GM10266 (cell line): ENCODE measurements around the gene LANCL2.

Experiments
- DNase-seq: peaks from one replicate; pipeline ENCODE4 v3.0.0; 2012; ENCODE audit errors: extremely low spot score
- TF ChIP-seq, protein P1 (sequence below): IDR thresholded peaks from 2 replicates; pipeline ENCODE4 v1.5.1; 2012; ENCODE audit warnings: mild to moderate bottlenecking, low read depth; ENCODE audit not compliant: control insufficient read depth, insufficient read depth; ENCODE audit errors: missing control alignments

Gene LANCL2

DNA sequence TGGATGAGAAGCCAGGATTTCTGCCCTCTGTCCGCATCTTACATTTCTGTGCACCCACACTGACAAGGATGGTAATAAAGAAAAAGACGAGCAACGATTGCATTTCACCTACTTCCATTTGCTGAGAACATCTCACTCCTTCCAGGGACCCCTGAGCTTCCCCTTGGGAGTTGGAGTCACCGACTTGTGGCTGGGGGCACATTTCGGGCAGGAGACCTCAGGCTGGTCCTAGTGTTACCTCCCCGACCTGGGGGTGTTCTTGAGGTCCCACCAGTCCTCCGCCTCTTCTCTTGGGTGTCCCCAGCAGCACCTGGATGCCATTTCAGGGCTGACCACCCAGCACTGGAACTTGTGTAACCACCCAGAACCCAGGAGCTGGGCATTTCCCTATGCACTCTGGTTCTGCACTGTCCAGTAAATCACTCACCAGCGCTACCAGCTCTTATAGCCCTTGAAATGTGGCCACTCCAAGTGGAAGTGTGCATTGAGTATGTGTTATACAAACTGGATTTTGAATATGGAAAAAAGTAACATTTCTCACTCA, 84.9 kb downstream of the LANCL2 start:
- TF ChIP-seq, protein P1, sequence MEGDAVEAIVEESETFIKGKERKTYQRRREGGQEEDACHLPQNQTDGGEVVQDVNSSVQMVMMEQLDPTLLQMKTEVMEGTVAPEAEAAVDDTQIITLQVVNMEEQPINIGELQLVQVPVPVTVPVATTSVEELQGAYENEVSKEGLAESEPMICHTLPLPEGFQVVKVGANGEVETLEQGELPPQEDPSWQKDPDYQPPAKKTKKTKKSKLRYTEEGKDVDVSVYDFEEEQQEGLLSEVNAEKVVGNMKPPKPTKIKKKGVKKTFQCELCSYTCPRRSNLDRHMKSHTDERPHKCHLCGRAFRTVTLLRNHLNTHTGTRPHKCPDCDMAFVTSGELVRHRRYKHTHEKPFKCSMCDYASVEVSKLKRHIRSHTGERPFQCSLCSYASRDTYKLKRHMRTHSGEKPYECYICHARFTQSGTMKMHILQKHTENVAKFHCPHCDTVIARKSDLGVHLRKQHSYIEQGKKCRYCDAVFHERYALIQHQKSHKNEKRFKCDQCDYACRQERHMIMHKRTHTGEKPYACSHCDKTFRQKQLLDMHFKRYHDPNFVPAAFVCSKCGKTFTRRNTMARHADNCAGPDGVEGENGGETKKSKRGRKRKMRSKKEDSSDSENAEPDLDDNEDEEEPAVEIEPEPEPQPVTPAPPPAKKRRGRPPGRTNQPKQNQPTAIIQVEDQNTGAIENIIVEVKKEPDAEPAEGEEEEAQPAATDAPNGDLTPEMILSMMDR: no peak
- DNase-seq: no peak

DNA sequence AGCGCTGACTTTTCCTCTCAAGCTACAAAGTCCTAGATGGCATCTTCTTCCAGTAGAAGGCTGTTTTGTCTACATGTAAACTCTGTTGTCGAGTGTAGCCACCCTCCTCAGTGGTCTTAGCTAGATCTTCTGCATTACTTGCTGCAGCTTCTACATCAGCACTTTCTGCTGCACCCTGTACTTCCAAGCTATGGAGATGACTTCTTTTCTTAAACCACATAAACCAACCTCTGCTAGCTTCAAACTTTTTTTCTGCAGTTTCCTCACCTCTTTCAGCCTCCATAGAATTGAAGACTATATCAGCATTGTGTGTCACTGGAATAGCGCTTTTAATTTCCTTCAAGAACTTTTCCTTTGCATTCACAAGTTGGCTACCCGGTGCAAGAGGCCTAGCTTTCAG, 87.8 kb downstream of the LANCL2 start:
- DNase-seq: no peak

DNA sequence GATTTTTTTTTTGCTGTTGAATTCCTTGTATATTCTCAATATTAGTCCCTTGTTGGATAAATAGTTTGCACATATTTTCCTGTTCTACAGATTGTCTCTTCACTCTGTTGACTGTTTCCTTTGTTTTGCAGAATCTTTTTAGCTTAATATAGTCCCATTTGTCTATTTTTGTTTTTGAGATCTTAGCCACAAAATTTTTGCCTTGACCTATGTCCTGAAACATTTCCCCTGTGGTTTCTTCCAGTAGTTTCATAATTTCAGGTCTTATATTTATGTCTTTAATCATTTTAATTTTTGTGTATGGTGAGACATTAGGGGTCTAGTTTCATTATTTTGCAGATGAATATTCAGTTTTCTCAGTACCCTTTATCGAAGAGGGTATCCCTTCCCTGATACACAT, 92.7 kb downstream of the LANCL2 start:
- DNase-seq: no peak
- TF ChIP-seq, protein P1: no peak

More for the DNA sequence above, 87.8 kb downstream of the LANCL2 start:
- TF ChIP-seq, protein P1: no peak

DNA sequence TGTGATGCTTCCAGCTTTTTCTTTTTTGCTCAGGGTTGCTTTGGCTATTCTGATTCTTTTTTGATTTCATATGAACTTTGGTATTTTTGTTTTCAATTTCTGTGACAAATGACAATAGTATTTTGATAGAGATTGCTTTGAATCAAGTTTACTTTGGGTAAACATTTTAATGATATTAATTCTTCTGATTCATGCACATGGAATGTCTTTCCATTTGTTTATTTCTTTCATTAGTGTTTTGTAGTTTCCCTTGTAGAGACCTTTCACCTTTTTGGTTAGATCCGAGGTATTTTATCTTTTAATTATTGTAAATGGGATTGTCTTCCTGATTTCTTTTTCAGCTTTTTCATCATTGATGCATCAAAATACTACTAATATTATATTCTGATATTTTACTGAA, 93.2 kb downstream of the LANCL2 start:
- TF ChIP-seq, protein P1: no peak
- DNase-seq: no peak

DNA sequence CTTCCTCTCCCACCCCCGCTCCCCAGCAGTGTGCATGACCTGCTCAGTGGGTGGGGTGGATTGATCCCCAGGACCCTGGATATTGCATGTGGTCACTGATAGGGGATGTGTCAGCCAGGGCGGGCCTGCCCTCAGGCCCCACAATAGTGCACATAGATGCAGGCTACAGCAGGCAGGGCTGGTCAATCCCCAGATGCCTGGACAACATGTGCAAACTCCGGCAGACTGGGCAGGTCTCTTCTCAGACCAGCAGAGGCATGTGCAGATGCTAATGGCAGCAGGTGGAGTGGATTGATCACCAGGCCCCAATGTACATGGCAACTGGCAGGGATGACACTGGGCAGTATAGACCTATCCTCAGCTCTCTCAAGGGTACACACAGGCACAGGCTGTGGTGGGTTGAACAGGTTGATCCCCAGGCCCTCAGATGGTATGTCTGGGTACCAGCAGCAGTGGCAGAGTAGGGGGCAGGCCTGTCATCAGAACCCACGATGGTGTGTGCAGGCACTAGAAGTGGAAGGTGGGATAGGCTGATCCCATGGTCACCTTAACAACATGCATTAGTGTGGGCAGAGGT, 98.6 kb downstream of the LANCL2 start:
- DNase-seq: no peak
- TF ChIP-seq, protein P1: no peak

DNA sequence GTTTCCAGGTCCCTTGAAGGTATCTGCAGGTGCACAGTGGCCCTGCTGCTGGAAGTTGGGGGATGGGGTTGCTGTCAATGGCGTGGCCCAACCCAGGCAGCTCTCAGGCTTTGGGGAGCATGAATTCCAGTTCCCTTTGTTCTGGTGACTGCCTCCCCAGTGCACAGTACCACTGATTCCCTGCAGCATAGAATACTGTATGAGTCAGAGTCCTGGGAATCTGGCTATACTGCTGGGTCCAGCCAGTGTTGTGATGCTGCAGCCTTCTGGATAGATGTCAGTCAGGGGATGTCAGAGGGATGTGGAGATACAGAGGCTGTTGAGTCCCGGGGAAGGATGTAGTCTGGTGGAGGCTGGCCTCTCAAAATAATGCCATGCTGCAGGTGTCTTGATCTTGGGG, 99.3 kb downstream of the LANCL2 start:
- DNase-seq: no peak
- TF ChIP-seq, protein P1: no peak

DNA sequence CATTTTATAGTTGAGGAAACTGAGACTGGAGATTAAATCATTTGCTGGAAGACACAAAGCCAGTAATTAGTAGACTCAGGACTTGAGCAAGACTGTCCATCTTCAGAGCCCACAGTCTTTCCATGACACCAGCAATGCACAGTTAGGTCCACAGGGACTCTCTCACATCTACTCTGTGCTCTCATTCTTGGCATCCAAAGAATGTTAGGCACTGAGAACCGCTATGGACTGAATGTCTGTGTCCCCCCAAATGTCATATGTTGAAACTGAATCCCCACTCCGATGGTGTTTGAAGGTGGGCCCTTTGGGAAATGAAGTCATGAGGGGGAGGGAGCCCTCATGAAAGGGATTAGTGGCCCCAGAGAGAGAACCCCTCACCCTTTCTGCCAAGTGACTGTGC, 100.6 kb downstream of the LANCL2 start:
- no peak for DNase-seq
- TF ChIP-seq, protein P1: no peak
